Activated CD8-positive, alpha-beta memory T cell treated with anti-CD3 and anti-CD28 coated beads for 36 hours (primary cell): Measurements from ENCODE around the gene CFC1. TPM values are rescaled to one million over a fixed set of nuclear protein-coding genes. Genes with fewer than 3 reads are reported as not detected.
"Not testable (repeated sequence)": the region's sequence is repeated elsewhere in the genome, so short reads cannot be mapped to it uniquely, and the experiment has no call there.

Source experiments
- CTCF ChIA-PET: fragments of 350-600 bp; sonication (Branson Sonifier 250); formaldehyde crosslinking; loops from one replicate; lab custom pipeline; 2021; ENCODE audit warnings: antibody characterized with exemption; lab: Charles Lee
- POLR2A ChIA-PET: fragments of 350-600 bp; sonication (Branson Sonifier 250); formaldehyde crosslinking; loops from one replicate; lab custom pipeline; 2021; ENCODE audit warnings: antibody characterized with exemption; lab: Charles Lee
- total RNA-seq, 2 experiments: library from RNA; stranded (reverse); gene quantifications; one replicate each; pipeline ENCODE4 v1.2.3, GENCODE V29; 2021

The CFC1 gene
- total RNA-seq, 2 experiments from 2014 or later: not detected

GRCh38 chr2:130584726-130585125 is 14.6 kb downstream of the CFC1 start:
- CTCF ChIA-PET, POLR2A ChIA-PET: not testable (repeated sequence)

DNA sequence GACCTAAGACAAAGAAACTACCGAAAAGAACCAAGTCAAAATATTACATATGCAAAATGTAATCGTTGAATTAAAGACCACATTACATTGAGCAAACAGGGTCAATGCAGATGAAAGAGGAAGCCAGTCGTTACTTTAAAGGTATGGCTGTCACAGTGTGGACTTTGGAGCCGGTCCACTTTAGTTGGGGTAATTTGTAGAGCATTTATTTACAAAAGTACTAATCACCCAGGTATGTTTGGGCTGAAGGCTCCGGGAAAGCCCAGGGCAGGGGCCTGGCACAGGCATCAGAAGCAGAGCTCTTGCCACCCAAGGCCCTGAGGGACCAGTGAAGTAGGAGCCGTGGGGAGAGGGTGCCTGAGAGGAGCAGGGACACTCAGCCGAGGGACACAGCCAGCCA is 15.8 kb downstream of the CFC1 start:
- CTCF ChIA-PET, POLR2A ChIA-PET: not testable (repeated sequence)

GRCh38 chr2:130582970-130583369 is 16.4 kb downstream of the CFC1 start:
- POLR2A ChIA-PET, CTCF ChIA-PET: not testable (repeated sequence)

- CTCF ChIA-PET, POLR2A ChIA-PET: not testable (repeated sequence)
Measured at GRCh38 chr2:130581491-130581890, 17.9 kb downstream of the CFC1 start.

DNA sequence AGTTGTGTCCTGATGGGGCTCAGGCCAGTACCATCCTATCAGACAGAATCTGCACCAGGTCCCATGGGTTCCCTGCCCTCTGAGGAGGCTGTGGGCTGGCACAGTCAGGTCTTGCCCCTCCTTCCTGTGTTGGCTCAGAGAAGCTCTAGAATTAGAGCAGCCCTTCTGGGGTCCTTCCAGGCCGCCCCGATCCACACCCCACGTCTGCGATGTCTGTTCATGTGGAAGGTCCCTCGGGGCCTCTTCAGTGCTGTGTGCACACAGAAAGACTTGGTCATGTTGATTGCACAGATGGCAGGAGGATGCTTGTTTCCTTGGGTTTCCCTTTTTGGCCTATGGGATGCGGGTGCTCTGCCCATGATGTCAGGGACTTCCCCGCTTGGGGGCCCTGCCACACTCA is 20.3 kb downstream of the CFC1 start:
- POLR2A ChIA-PET, CTCF ChIA-PET: not testable (repeated sequence)

- POLR2A ChIA-PET, CTCF ChIA-PET: not testable (repeated sequence)
Measured at GRCh38 chr2:130577559-130577958, 21.8 kb downstream of the CFC1 start.

DNA sequence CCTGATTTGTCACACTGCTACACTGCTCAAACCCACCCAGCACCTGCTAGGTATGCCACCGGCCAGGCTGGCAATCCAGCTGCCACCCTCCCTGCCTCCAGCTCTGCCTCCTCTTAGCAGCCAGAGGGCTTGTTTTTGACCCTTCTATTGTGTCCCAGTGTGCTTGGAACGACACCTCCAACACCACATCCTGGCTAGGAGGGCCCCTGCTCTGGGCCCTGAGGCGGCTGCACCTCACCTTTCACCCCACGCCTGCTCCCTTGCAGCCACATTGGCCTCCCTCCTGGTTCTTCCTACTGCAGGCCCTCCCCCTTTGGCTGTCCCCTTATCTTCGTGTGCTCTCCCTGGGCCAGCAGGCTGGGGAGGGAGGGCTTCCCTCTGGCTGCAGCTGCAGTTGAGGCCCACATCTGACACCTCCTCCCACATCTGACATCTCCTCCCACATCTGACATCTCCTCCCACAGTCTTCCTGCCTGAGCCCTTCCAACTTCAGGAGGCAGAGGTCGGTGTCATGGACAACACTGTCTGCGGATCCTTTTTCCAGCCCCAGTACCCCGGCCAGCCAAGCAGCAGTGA is 23.1 kb downstream of the CFC1 start:
- CTCF ChIA-PET, POLR2A ChIA-PET: not testable (repeated sequence)

GRCh38 chr2:130574230-130574629 is 25.1 kb downstream of the CFC1 start:
- POLR2A ChIA-PET: not testable (repeated sequence)

DNA sequence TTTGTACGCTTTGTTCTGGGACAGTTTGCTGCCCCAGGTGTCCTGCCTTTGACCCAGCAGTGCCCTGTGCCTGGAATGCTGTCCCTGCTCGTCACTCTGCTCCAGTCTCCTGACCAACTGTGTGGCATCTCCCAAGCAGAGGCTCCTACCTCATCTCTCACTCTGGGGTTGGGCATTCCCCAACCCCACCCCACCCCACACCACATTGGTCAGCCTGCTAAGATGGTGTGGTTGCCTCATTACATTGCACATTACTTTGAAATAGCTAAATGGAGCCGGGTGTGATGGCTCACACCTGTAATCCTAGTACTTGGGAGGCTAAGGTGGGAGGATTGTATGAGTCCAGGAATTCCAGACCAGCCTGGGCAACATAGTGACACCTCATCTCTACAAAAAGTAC is 27.4 kb downstream of the CFC1 start:
- CTCF ChIA-PET, POLR2A ChIA-PET: not testable (repeated sequence)

More at GRCh38 chr2:130574230-130574629, 25.1 kb downstream of the CFC1 start:
- CTCF ChIA-PET: not testable (repeated sequence)

GRCh38 chr2:130566165-130566564 is 33.2 kb downstream of the CFC1 start:
- POLR2A ChIA-PET, CTCF ChIA-PET: not testable (repeated sequence)

- POLR2A ChIA-PET, CTCF ChIA-PET: not testable (repeated sequence)
Measured at GRCh38 chr2:130556441-130556840, 42.9 kb downstream of the CFC1 start.

- POLR2A ChIA-PET, CTCF ChIA-PET: not testable (repeated sequence)
Measured at GRCh38 chr2:130554178-130554577, 45.2 kb downstream of the CFC1 start.

GRCh38 chr2:130549475-130549874 is 49.9 kb downstream of the CFC1 start:
- CTCF ChIA-PET, POLR2A ChIA-PET: not testable (repeated sequence)

- CTCF ChIA-PET, POLR2A ChIA-PET: not testable (repeated sequence)
Measured at GRCh38 chr2:130548418-130548817, 51.0 kb downstream of the CFC1 start.

DNA sequence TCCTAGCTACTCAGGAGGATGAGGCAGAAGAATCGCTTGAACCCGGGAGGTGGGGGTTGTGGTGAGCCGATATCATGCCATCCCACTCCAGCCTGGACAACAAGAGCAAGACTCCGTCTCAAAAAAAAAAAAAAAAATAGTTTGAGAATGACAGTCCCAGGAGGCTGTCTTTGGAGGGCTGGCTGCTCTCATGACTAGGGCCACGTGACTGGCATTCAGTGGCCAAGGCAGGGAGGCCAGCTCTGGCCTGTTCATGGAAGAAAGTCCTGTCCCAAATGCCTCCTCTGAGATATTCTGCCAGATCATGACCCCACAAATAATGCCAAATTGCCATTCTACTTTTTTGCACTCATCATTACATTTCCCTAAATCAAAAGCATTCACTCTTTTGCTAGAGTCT is 54.4 kb downstream of the CFC1 start:
- CTCF ChIA-PET, POLR2A ChIA-PET: not testable (repeated sequence)

DNA sequence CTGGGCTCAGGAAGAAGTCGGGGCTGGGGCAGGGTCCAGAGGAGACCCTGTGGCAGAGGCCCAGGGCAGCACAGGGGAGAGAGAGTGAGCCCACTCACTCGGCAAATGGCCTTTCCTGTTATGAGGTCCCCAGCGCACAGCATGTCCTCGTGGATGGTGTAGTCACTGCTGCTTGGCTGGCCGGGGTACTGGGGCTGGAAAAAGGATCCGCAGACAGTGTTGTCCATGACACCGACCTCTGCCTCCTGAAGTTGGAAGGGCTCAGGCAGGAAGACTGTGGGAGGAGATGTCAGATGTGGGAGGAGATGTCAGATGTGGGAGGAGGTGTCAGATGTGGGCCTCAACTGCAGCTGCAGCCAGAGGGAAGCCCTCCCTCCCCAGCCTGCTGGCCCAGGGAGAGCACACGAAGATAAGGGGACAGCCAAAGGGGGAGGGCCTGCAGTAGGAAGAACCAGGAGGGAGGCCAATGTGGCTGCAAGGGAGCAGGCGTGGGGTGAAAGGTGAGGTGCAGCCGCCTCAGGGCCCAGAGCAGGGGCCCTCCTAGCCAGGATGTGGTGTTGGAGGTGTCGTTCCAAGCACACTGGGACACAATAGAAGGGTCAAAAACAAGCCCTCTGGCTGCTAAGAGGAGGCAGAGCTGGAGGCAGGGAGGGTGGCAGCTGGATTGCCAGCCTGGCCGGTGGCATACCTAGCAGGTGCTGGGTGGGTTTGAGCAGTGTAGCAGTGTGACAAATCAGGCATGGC is 55.4 kb downstream of the CFC1 start:
- POLR2A ChIA-PET, CTCF ChIA-PET: not testable (repeated sequence)

DNA sequence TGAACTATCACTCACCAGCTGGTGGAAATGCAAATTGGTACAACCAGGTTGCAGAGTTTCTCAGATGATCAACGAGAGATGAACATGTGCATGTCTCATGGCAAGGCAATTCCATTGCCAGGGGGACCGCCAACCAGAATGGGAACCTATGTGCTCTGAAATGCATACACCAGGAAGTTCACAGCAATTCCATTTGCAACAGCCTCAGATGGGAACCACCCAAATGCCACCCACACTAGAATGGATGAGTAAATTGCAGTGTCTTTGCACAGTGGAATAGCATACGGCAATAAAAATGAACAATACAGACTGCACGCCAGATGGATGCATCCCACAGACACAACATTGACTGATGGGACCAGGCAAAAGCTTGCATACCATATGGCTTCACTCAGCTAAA is 56.6 kb downstream of the CFC1 start:
- CTCF ChIA-PET, POLR2A ChIA-PET: not testable (repeated sequence)
